ENCODE measurements around the gene KIF25.

The KIF25 gene

GRCh38 chr6:168091381-168092264 is 94.2 kb downstream of the KIF25 start:
- DNase-seq, result no peak

GRCh38 chr6:168092541-168092940 is 95.1 kb downstream of the KIF25 start:
- DNase-seq, result no peak

- DNase-seq, result no peak
These were observed 95.6 kb downstream of the KIF25 start for GRCh38 chr6:168093071-168093505.

- DNase-seq, result no peak
These were observed 96.2 kb downstream of the KIF25 start for GRCh38 chr6:168093634-168094033.
